NOMO-1 treated with dmso at 0.1 percent for 144 hours (cell line): ENCODE results near the gene SLC4A2.
"Not testable (repeated sequence)": the region's sequence is repeated elsewhere in the genome, so short reads cannot be mapped to it uniquely, and the experiment has no call there.

ENCODE experiments used
- DNase-seq: peaks from one replicate; lab custom pipeline; 2025; ENCODE audit not compliant: unreplicated experiment; lab: John Stamatoyannopoulos, UW

Gene SLC4A2

DNA sequence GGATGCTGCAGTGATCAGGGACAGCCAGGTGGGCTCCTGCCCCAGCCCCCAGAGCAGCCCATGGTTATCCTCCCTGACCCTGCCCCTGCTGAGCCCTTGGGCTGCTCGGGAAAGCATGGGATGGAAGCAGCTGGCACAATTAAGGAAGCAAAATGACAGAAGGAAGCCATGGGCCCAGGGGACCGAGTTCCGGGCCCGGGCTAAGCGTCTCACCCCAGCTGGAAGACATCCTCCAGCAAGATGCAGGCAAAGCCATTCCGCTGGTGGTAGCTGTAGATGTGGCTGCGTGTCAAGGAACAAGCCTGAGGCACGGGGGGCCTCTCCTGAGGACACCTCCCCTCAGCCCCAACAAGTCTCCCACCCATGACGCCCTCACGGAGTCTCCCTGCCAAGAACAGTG is 36.2 kb upstream of the SLC4A2 start:
- no peak for DNase-seq

DNA sequence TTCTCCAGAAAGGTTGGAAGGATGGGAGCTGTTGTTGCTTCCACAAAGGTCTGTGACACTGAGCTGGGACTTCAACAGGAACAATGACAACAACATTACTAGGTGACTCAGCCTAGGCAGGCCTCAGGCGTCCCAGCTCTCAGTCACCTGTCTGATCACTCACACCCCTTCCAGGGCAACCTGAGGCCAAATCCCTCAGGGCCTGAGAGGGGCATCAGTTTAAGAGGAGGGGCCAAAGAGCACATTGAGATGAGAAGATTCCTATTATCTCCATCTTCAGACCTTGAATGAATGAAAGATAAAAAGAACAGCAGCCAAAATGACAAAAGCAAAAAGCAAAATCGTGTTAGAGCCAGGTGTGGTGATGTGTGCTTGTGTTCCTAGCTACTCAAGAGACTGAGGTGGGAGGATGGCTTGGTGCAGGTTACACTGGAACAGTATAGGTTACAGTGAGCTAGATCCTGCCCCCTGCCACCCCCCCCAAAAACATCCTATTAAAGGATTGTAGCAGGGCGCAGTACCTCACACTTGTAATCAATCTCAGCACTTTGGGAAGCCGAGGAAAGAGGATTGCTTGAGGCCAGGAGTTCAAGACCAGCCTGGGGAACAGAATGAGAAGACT is 34.8 kb upstream of the SLC4A2 start, which contains the start of gene ATG9B:
ATG9B (minus strand) TSS at position 60 of the 622 bp plus-strand sequence. CDS start 71 bp downstream, outside the sequence.
- no peak for DNase-seq

DNA sequence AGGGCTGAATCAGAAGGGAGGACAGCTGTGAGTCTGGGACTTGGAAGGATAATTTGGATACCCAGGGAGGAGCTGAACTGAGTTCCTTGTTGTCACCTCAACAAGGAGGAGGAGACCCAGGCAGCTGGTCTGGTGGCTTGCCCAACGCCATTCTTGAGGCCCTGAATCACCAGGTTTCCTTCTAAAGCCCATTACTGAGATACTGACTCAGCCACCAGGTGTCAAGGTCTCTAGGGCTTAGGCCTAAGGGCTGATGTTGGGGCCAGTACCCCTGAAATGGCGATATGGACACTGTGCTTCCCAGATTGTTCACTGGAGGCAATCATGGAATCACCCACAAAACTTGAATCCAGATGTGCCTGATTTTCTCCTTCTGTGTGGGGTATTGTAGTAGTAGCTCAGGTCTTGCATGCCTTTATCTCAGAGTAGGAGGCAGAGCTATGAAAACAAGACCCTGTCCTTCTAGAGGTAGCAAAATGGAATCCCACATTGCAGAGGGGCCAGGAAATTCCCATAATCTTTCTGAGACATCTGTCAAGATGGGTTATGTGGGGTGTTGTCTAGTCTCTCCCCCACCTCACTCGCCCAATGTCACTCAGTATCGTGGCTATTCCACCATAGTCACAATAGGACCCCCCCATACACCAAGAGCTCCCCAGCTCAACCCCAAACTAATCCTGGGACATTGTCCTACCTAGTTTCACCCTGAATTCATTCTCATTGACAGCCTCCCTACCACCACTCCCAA is 33.3 kb upstream of the SLC4A2 start:
- no peak for DNase-seq

DNA sequence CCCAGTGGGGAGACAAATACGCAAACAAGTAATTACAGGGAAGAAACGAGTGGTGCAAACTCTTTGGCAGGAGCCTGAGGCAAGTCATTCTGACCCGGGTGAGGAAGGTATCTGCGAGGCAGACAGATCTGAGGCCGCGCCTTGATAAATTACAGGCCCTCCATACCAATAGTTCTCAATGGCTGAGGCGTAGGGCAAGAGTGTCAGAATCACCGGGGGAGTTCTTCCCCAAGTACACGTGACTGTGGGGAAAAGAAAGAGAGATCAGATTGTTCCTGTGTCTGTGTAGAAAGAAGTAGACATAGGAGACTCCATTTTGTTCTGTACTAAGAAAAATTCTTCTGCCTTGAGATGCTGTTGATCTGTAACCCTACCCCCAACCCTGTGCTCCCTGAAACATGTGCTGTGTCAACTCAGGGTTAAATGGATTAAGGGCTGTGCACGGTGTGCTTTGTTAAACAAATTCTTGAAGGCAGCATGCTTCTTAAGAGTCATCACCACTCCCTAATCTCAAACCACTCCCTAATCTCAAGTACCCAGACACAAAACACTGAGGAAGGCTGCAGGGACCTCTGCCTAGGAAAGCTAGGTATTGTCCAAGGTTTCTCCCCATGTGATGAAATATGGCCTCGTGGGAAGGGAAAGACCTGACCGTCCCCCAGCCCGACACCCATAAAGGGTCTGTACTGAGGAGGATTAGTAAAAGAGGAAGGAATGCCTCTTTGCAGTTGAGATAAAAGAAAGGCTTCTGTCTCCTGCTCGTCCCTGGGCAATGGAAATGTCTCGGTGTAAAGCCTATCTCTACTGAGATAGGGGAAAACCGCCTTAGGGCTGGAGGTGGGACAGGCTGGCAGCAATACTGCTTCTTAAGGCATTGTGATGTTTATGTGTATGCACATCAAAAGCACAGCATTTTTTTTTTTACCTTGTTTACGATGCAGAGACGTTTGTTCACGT is 32.3 kb upstream of the SLC4A2 start:
- DNase-seq, result not testable (repeated sequence)

DNA sequence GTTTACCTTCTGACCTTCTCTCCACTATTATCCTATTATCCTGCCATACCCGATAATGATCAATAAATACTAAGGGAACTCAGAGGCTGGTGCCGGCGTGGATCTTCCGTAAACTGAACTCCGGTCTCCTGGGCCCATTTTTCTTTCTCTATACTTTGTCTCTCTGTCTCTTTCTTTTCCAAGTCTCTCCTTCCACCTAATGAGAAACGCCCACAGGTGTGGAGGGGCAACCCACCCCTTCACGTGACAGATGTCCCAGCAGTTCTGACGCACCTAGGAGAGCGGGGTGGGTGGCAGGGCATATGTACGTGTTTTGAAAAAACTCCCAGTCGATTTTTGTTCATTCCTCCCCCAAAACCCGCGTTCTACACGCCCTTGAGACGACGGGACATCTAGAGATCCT is 31.7 kb upstream of the SLC4A2 start:
- not testable (repeated sequence) for DNase-seq

DNA sequence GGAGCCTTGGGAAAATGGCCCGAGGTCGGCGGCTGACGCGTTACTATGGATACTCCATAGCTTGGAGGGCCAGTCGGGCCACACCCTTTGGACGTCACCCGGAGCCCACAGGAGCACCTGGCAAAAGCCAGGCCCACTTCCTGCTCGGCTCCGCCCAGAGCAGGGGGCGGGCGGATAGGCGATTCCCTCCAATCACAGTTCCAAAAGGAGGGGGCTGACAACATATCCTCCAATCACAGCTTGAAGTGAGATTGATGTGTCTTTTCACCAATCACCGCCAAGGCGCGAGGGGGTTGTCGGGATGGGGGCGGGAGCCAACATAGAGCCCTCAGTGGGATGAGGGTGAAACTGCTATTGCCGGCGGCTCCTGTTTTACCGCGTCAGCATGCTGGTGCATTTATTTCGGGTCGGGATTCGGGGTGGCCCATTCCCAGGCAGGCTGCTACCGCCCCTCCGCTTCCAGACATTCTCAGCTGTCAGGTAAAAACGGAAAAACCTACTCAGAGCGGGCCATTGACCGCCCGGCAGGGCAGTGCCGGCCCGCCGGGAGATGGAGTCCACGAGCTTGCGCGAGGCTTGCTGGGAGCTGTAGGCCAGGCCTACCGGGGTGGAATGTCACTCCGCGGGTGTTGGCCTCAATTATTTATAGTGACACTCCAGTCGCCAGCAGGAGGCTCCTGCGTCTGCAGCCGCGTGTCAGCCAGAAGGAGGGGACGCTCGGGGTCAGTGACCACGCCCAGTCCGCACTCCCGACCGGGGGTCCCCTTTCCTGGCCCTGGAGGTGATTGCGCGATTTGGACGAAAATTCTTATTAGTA is 31.1 kb upstream of the SLC4A2 start, which contains the start of gene ABCB8:
ABCB8 (plus strand) TSS at position 320 of the 817 bp plus-strand sequence; CDS start at position 386, 66 bp downstream.
- peak; percentile 90 for DNase-seq

DNA sequence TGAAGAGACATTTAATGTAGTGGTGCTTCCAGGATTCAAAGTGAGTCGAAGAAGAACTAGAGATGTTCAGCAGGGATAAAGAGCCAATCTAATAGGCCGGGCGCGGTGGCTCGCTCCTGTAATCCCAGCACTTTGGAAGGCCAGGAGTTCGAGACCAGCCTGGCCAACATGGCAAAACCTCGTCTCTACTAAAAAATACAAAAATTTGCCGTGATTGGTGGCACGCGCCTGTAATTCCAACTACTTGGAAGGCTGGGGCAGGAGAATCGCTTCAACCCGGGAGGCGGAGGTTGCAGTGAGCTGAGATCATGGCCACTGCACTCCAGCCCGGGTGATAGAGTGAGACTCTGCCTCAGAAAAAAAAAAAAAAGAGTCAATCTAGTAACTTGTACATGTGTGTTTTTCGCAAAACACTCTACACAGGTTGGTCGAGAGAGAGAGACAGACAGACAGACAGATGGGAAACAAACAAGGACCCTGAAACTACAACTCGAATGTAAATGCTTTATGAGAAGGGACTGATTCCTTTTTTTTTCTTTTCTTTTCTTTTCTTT is 30.4 kb upstream of the SLC4A2 start:
- DNase-seq, result no peak

DNA sequence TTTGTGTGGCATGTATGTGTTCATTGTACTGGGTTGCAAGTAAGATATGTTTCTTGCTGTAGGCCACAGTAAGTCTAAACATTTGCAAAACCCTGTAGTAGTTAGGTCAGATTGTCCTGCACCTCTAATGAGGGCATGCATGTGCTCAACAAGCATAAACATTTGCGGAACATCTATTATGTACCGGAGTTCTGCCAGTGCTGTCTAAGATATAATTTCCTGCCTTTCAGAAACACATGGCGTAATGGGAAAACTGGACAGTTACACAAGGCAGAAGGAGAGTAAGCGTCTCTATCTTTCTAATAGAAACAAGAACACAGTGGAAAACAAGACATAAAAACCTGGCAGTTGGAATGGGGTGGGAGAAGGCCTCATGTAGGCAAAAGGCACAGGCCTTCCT is 28.4 kb upstream of the SLC4A2 start:
- no peak for DNase-seq

DNA sequence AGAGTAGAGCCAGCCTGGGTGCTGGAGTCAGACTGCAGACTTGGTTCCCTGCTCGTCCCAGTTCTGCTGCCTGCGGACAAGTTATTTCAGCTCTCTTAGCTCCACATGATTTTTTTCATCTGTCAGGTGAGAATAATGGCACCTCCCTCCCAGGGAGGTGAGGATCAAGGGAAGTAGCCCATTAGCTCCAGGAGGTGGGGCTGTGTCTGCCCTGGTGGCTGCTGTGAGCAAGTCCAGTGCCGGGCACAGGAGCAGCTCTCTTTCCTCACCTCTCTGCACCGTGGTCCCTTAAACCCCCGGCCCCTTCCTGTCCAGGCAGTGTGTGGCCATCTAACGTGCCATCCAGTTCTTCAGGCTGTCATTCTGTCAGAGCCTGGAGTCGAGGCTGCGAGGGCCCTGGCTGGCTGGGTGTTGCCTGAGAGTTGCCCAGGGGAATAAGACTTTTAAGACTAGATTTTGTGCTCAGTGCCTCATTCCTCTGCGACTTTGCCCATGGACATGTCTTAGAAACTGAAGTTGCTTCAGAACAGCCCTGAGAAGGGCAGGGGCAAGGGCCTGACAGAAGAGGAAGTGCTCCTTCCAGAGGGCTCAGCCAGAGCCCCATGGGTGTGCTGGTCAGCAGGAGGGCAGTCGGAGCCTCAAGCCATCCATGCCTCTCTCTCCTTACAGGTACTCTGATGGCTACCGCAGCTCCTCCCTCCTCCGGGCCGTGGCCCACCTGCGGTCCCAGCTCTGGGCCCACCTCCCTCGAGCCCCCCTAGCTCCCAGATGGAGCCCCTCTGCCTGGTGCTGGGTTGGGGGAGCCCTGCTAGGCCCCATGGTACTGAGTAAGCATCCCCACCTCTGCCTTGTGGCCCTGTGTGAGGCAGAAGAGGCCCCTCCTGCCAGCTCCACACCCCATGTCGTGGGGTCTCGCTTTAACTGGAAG is 26.2 kb upstream of the SLC4A2 start:
- no peak for DNase-seq

DNA sequence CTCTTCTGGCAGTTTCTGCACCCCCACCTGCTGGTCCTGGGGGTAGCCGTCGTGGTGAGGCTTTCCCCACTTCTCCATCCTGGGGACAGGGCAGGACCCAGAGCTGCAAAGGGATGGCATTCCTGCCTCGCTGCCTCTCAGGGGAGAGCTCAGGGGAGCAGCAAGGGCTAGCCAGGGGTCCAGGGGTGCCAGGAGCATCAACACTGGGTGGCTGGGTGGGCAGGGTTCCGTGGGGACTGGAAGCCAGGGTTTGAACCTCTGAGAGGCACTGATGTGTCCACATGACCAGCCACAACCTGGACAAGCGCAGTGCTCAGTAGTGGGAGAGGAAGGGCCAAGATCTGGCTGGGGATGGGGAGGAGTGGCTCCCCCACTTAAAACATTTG is 25.5 kb upstream of the SLC4A2 start:
- no peak for DNase-seq

DNA sequence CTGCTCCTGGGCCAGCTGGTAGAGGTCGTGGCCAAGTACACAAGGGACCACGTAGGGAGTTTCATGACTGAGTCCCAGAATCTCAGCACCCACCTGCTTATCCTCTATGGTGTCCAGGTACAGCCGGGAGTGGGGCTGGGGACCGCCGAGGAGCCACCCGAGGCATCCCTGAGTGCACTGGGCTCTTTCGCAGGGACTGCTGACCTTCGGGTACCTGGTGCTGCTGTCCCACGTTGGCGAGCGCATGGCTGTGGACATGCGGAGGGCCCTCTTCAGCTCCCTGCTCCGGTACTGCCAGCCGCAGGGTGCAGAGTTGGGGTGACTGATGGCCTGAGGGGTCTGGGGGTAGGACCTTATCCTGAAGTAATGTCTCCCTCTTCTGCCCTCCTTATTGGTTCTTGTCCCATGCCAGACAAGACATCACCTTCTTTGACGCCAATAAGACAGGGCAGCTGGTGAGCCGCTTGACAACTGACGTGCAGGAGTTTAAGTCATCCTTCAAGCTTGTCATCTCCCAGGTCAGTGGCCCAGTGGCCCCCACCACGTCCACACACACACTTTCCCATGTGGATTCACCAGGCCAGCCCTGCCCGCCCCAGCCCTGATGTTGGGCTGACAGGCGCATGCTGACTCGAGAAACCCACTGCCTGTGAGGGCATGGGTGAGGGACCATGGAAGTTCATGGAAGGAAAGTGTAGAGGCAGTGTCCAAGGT is 24.9 kb upstream of the SLC4A2 start:
- DNase-seq, result no peak

DNA sequence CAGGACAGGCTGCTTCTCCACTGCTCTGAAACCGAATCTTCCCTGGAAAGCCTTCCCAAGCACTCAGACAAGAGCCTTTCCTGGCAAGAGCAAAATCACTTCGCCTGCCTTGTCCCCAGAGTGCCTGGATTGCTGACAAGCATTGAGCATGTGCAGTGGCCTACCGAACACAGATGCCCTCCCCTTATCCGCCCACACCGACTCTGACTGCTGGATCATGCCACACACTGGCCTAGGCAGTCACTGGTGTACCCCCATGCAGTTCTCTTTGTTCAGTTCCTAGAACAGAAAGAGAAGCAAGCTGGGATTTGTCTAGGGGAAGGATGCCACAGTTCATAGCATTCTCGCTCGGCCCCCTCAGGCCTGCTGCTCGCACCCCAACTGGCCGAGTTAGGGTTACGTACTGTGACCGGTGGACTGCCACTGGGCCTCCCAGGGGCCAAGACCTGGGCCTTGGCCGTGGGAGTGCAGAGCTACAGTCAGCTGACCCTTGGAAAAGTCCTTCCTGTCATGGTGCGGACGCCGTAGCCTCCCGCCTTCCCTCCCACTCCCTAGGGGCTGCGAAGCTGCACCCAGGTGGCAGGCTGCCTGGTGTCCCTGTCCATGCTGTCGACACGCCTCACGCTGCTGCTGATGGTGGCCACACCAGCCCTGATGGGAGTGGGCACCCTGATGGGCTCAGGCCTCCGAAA is 24.2 kb upstream of the SLC4A2 start:
- DNase-seq, result no peak

DNA sequence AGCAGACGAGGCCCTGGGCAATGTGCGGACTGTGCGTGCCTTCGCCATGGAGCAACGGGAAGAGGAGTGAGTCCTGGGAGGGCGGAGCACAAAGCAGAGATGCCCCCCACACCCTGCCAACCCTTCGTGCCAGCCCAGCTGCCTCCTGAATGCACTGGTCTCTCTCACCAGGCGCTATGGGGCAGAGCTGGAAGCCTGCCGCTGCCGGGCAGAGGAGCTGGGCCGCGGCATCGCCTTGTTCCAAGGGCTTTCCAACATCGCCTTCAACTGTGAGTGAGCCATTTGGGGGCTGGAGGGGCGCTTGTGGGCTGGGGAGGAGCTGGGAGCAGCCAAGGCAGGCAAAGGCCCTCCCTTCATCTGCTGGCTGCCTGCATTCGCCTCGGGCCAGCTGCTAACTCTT is 23.5 kb upstream of the SLC4A2 start:
- no peak for DNase-seq

DNA sequence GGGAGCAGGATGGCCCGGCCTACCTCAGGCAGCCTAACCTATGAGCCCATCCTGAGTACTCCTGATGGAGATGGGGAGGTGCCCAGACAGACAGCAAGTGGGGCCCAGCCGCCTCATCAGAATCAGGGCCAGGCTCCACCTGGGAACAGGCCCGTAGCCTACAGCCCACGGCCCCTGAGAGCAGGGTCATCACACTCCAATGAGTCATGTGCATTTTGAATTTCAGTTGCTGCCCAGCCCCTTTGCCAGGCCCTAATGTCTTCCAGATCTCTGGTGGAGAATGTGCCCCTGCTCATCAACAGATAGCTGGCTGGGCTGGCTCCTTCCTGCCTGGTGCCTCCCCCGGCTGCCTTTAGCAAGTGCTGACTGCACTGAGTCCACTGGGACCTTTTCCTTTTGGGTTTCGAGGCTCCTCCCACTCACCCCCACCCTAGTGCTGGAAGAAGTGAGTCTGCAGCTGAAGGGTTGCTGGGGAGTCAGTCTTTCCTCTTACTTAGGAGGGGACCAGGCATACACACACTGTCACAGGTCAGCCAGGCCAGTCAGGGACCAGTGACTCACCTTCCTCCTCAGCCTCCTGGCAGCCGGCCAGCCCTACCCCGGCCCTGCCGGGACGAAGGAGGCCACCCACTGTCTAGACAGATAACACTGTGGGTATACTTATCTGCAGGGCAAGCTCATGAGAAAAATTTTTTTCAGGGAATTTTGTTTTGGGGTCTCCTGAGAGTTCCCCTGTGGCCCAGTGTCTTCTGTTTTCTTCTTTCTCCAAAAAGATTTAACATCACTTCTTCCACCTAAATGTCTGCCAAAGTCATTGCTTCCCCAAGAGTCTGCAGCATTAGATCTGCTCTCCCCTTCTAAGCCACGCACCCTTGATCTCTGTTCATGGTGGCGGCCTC is 20.2 kb upstream of the SLC4A2 start:
- peak; percentile 14 for DNase-seq

DNA sequence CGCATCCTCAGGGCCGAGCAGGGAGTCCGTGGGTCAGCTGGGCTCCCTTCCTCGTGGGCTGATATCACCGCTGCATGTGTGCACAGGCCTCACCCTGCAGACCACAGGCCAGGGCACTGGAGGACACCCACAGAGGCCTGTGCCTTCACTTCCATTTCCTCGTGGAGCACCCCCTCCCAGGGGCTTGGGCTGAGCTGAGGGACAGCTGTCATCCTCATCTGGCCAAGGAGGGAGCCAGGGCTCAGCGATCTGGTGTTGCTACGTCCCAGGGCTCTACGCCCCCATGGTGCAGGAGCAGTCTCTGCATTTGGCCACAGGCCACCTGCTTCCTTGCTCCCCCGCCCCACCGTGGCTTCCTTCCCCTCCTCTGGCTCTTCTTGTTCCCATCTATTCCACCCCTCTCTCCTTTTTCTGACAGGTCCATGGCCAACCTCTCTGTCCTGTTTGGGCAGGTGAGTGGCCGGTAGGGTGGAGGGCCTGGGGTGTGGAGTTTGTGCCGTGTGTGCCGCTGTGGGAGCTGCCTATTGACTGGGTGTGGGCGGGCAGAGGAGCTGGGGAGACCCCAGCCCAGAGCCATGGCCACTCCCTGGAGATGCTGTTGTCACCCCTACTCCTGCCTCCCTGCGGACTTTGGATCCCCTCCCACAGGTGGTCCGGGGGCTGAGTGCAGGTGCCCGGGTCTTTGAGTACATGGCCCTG is 19.4 kb upstream of the SLC4A2 start:
- no peak for DNase-seq

DNA sequence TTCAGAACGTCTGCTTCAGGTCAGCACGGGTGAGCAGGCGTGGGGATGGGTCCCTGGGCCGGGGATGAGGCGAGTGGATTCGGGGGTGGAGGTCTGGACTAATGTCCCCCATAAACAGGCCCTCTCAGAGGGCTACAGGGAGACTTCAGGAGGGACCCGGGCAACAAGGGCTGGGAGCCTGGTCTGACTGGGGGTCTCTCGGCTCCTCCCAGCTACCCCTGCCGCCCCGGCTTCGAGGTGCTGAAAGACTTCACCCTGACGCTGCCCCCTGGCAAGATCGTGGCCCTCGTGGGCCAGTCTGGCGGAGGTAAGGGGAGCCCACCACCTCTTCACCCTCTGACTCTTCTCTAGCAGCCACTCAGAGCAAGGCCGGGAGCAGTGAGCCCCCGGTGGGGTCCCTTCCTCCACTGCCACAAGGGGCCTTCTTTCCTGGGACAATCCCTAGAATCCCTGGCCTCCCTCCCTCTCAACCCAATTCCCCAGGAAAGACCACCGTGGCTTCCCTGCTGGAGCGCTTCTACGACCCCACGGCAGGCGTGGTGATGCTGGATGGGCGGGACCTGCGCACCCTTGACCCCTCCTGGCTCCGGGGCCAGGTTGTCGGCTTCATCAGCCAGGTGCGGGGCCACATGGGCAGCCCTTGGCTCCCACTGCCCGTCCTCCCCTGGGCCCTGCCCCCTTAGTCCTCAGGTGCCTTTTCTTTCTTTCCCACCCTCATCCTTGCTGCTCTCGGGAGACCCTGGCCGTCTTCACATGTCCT is 18.6 kb upstream of the SLC4A2 start:
- no peak for DNase-seq
